BE2C (cell line): ENCODE measurements around the gene REEP6.
A peak's percentile ranks its signal among the peaks of the same experiment; 100 is the strongest.

Experiments used
- DNase-seq: peaks from one replicate; pipeline ENCODE4 v3.0.0-alpha.2; 2020
- H3K27me3 ChIP-seq: fragments of 250-450 bp; sonication (Bioruptor Pico); 2 replicates; pipeline ENCODE4 v1.5.1; 2020; ENCODE audit warnings: mild to moderate bottlenecking
- H3K36me3 ChIP-seq: fragments of 250-450 bp; sonication (Bioruptor Pico); 2 replicates; pipeline ENCODE4 v1.5.1; 2020; ENCODE audit warnings: mild to moderate bottlenecking
- H3K4me1 ChIP-seq: fragments of 250-450 bp; sonication (Bioruptor Pico); 2 replicates; pipeline ENCODE4 v1.5.1; 2020
- H3K4me3 ChIP-seq: 2 replicates; pipeline ENCODE4 v1.5.1; 2011; ENCODE audit warnings: low read depth, low read length
- H3K9me3 ChIP-seq: fragments of 250-450 bp; sonication (Bioruptor Pico); 2 replicates; pipeline ENCODE4 v1.5.1; 2020
- CTCF ChIP-seq: IDR thresholded peaks from 2 replicates; pipeline ENCODE4 v1.5.1; 2012; ENCODE audit warnings: mild to moderate bottlenecking, low read depth, low read length

Gene REEP6

DNA sequence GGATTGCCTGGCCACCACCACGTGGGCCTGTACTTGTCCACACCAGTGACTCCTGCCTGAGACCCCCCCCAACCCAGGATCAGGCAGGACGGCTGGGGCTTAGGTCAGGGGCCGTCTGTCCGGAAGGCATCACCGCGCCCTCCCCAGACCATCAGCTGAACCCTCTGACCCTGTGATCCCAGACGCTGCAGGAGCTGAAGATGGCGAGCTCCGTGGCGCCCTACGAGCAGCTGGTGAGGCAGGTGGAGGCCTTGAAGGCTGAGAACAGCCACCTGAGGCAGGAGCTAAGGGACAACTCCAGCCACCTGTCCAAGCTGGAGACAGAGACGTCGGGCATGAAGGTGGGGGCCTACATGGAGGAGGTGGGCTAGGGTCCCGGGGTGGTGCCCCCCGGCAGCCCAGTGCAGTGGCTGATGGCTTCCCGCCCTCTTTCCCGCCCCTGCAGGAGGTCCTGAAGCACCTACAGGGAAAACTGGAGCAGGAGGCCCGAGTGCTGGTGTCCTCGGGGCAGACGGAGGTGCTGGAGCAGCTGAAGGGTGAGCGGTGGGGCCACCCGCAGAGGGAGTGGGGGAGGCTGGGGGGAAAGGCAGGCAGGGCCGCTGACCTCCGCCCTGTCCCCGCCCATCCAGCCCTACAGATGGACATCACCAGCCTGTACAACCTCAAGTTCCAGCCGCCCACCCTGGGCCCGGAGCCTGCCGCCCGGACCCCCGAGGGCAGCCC is 38.0 kb upstream of the REEP6 start:
- no peak for TF ChIP-seq CTCF
- Histone ChIP-seq H3K4me1 (peaks cover 21% of the 10 kb centered on the region), H3K4me3 (peak overlapping the region; percentile 20; the same call in 1 of the 2 replicates), H3K36me3 (peaks cover 12% of the 10 kb centered on the region), H3K27me3 (no peaks in the 10 kb centered on the region), H3K9me3 (no peaks in the 10 kb centered on the region)
- DNase-seq, result no peak

- DNase-seq, result peak; percentile 89
- Histone ChIP-seq H3K36me3 (peaks cover 12% of the 10 kb centered on the region), H3K4me1 (peaks cover 21% of the 10 kb centered on the region), H3K9me3 (no peaks in the 10 kb centered on the region), H3K4me3 (peak overlapping the region; percentile 20; the same call in 1 of the 2 replicates), H3K27me3 (no peaks in the 10 kb centered on the region)
- peak; percentile 9; the same call in 1 of the 2 replicates for TF ChIP-seq CTCF
These were observed 37.2 kb upstream of the REEP6 start for GRCh38 chr19:1453525-1454364.

DNA sequence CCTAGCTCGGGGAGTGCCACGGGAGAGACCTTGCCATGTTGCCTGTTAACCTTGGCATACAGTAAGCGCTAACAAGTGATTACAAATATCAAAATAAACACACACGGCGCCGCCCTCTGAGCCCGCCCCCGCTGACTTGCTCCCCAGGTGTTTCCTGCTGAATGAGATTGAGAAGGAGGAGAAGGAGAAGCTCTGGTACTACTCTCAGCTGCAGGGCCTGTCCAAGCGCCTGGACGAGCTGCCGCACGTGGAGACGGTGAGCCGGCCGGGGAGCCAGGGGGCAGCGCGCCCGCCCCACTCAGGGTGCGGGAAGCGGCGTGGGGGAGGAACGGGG is 36.0 kb upstream of the REEP6 start:
- DNase-seq, result no peak
- H3K9me3 ChIP-seq, result no peaks in the 10 kb centered on the region
- no peaks in the 10 kb centered on the region for H3K27me3 ChIP-seq
- no peak for TF ChIP-seq CTCF
- peaks cover 15% of the 10 kb centered on the region for H3K4me1 ChIP-seq
- H3K36me3 ChIP-seq, result peaks cover 21% of the 10 kb centered on the region
- H3K4me3 ChIP-seq, result no peak overlapping the region

DNA sequence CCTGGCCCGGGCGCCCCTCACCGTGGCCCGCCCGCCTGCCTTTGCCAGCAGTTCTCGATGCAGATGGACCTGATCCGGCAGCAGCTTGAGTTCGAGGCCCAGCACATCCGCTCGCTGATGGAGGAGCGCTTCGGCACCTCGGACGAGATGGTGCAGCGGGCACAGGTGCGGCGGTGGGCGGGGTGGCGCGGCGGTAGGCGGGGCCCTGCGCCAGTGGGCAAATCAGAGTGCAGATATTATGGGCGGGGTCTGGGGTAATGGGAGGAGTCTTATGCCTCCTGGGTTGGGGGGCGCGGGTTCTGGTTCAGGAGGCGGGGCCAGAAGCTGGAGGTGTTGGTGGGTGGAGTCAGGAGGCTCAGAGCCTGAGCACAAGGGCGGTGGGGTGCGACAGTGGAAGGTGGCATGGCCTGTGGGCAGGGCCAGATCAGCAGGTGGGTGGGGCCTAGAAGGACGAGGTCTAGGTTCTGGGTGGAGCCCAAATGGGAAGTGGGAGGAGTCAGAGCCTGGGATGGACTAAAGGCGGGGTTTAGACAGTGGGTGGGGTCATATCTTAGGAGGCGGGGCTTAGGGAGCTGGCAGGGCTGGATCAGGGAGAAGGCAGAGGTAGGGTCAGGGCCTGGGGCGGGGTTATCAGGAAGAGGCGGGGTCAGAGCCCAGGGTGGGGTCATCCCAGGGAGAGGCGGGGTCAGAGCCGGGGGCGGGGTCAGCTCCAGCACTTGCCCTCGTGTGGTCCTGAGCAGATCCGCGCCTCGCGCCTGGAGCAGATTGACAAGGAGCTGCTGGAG is 35.5 kb upstream of the REEP6 start:
- no peak for TF ChIP-seq CTCF
- H3K27me3 ChIP-seq, result no peaks in the 10 kb centered on the region
- no peak overlapping the region for H3K4me3 ChIP-seq
- H3K36me3 ChIP-seq, result peaks cover 27% of the 10 kb centered on the region
- peak; percentile 88 for DNase-seq
- H3K9me3 ChIP-seq, result no peaks in the 10 kb centered on the region
- H3K4me1 ChIP-seq, result peaks cover 15% of the 10 kb centered on the region

GRCh38 chr19:1456121-1456900 is 34.7 kb upstream of the REEP6 start:
- Histone ChIP-seq H3K4me1 (peaks cover 15% of the 10 kb centered on the region), H3K4me3 (no peak overlapping the region), H3K9me3 (no peaks in the 10 kb centered on the region), H3K27me3 (no peaks in the 10 kb centered on the region), H3K36me3 (peaks cover 35% of the 10 kb centered on the region)
- no peak for DNase-seq
- TF ChIP-seq CTCF, result no peak
